Renal cortical epithelial cell (primary cell): ENCODE measurements around the gene ZHX3. TPM values are rescaled to one million over a fixed set of nuclear protein-coding genes. Genes with fewer than 3 reads are reported as not detected.

ENCODE experiments used
- DNase-seq: peaks from one replicate; pipeline ENCODE4 v3.0.0-alpha.2; 2011; ENCODE audit warnings: low read depth
- total RNA-seq: library from RNA; depleted of rRNA; stranded (reverse); fragments of >200 nt; gene quantifications from 2 replicates; pipeline ENCODE4 v1.2.3, GENCODE V29; 2014

Gene ZHX3
- total RNA-seq, 1 donor from 2014 or later, result 59.4 TPM

- DNase-seq, result no peak
Measured at GRCh38 chr20:41353530-41353929, 36.0 kb upstream of the ZHX3 start.

- no peak for DNase-seq
Measured at GRCh38 chr20:41352666-41353065, 35.1 kb upstream of the ZHX3 start.

GRCh38 chr20:41352106-41352505, 34.6 kb upstream of the ZHX3 start:
- no peak for DNase-seq

- no peak for DNase-seq
Measured at GRCh38 chr20:41350408-41350962, 33.0 kb upstream of the ZHX3 start.

- no peak for DNase-seq
Measured at GRCh38 chr20:41349943-41350342, 32.4 kb upstream of the ZHX3 start.

- DNase-seq, result no peak
Measured at GRCh38 chr20:41349266-41349665, 31.7 kb upstream of the ZHX3 start.

GRCh38 chr20:41348430-41349172, 31.1 kb upstream of the ZHX3 start:
- no peak for DNase-seq

GRCh38 chr20:41347523-41348429, 30.2 kb upstream of the ZHX3 start:
- no peak for DNase-seq

- no peak for DNase-seq
Measured at GRCh38 chr20:41345729-41346067, 28.2 kb upstream of the ZHX3 start.

GRCh38 chr20:41344938-41345728, 27.6 kb upstream of the ZHX3 start:
- DNase-seq, result peak; percentile 36

GRCh38 chr20:41344477-41344876, 26.9 kb upstream of the ZHX3 start:
- DNase-seq, result no peak

- no peak for DNase-seq
Measured at GRCh38 chr20:41342474-41343464, 25.2 kb upstream of the ZHX3 start.

- DNase-seq, result peak; percentile 85
Measured at GRCh38 chr20:41340327-41341055, 23.0 kb upstream of the ZHX3 start, which contains the start of gene LPIN3. Gene LPIN3, plus strand, starts transcription at chr20:41340821. Its CDS starts 4,983 bp downstream, at chr20:41345804.

GRCh38 chr20:41339957-41340326, 22.4 kb upstream of the ZHX3 start:
- DNase-seq, result peak; percentile 39

- DNase-seq, result no peak
Measured at GRCh38 chr20:41336711-41337492, 19.4 kb upstream of the ZHX3 start.

GRCh38 chr20:41335591-41335990, 18.1 kb upstream of the ZHX3 start:
- DNase-seq, result peak; percentile 18

GRCh38 chr20:41334443-41335421, 17.2 kb upstream of the ZHX3 start:
- DNase-seq, result peak; percentile 92

GRCh38 chr20:41334036-41334435, 16.5 kb upstream of the ZHX3 start:
- peak; percentile 68 for DNase-seq
